MCF 10A (cell line): ENCODE results near the gene ZMYND8. TPM values are rescaled to one million over a fixed set of nuclear protein-coding genes. Genes with fewer than 3 reads are reported as not detected.

Source experiments
- BruUV-seq: library from RNA; stranded (reverse); fragments of 400-500 nt; replicated peaks from 2 replicates; lab custom pipeline; 2021; lab: Mats Ljungman, UMichigan
- CTCF ChIA-PET: fragments of 300-600 bp; sonication (Branson Sonifier 250); formaldehyde crosslinking; extraction: SDS; loops from one replicate; lab custom pipeline; 2021; ENCODE audit warnings: antibody characterized with exemption, inconsistent platforms; lab: Yijun Ruan, JAX
- POLR2A ChIA-PET: fragments of 300-600, 350-650 bp; sonication (Branson Sonifier 250); formaldehyde crosslinking; extraction: SDS; loops from one replicate; lab custom pipeline; 2020; ENCODE audit warnings: antibody characterized with exemption, inconsistent platforms; lab: Yijun Ruan, JAX
- DNase-seq: peaks from one replicate; pipeline ENCODE4 v3.0.0-alpha.2; 2018; ENCODE audit not compliant: unreplicated experiment
- H3K27ac Mint-ChIP-seq: one replicate; pipeline ENCODE4 v1.8.0; 2022; ENCODE audit warnings: mild to moderate bottlenecking, low read depth, mixed read lengths; ENCODE audit not compliant: unreplicated experiment
- H3K27me3 Mint-ChIP-seq: one replicate; pipeline ENCODE4 v1.8.0; 2022; ENCODE audit warnings: mixed read lengths; ENCODE audit not compliant: insufficient read depth, unreplicated experiment
- H3K36me3 Mint-ChIP-seq: one replicate; pipeline ENCODE4 v1.8.0; 2022; ENCODE audit warnings: mild to moderate bottlenecking, moderate library complexity, mixed read lengths; ENCODE audit not compliant: insufficient read depth, unreplicated experiment
- H3K4me1 Mint-ChIP-seq: one replicate; pipeline ENCODE4 v1.8.0; 2022; ENCODE audit warnings: mixed read lengths; ENCODE audit not compliant: insufficient read depth, unreplicated experiment
- H3K4me3 Mint-ChIP-seq: one replicate; pipeline ENCODE4 v1.8.0; 2022; ENCODE audit warnings: mild to moderate bottlenecking, moderate library complexity, mixed read lengths; ENCODE audit not compliant: unreplicated experiment
- H3K9me3 Mint-ChIP-seq: one replicate; pipeline ENCODE4 v1.8.0; 2022; ENCODE audit warnings: mixed read lengths; ENCODE audit not compliant: unreplicated experiment
- intact Hi-C: fragments of 100-400 bp; cut with micrococcal nuclease; formaldehyde crosslinking; loops from 2 replicates; pipeline ENCODE4 v1.14.1; 2022
- total RNA-seq: library from RNA; stranded (reverse); gene quantifications from 2 replicates; pipeline ENCODE4 v1.2.3, GENCODE V29; 2022
- TF ChIP-seq, protein P1 (sequence below): fragments of 200-600 bp; IDR thresholded peaks from one replicate; pipeline ENCODE4 v1.8.0; 2022; ENCODE audit warnings: antibody characterized with exemption, mild to moderate bottlenecking; ENCODE audit not compliant: unreplicated experiment

The ZMYND8 gene
- total RNA-seq, 1 experiment from 2014 or later: 127 TPM

- no peaks in the 10 kb centered on the region for H3K9me3 Mint-ChIP-seq
- no peak for DNase-seq
- H3K4me1 Mint-ChIP-seq: peaks cover 45% of the 10 kb centered on the region
- CTCF ChIA-PET: interaction anchor here (0.6 to 12.2 kb wide), 6 partner anchors 14 to 517 kb away, joined by 3 to 581 read pairs (median 4); no protein-coding TSS in a partner anchor
- POLR2A ChIA-PET: interaction anchor here (1.8 to 10.4 kb wide), 3 partner anchors 40 to 106 kb away, joined by 9 to 288 read pairs (median 135); partner anchors contain the start of gene ZMYND8
- peaks cover 88% of the 10 kb centered on the region for H3K36me3 Mint-ChIP-seq
- no peaks in the 10 kb centered on the region for H3K27me3 Mint-ChIP-seq
- peak overlapping the region; percentile 99 for H3K27ac Mint-ChIP-seq
- TF ChIP-seq, protein P1, sequence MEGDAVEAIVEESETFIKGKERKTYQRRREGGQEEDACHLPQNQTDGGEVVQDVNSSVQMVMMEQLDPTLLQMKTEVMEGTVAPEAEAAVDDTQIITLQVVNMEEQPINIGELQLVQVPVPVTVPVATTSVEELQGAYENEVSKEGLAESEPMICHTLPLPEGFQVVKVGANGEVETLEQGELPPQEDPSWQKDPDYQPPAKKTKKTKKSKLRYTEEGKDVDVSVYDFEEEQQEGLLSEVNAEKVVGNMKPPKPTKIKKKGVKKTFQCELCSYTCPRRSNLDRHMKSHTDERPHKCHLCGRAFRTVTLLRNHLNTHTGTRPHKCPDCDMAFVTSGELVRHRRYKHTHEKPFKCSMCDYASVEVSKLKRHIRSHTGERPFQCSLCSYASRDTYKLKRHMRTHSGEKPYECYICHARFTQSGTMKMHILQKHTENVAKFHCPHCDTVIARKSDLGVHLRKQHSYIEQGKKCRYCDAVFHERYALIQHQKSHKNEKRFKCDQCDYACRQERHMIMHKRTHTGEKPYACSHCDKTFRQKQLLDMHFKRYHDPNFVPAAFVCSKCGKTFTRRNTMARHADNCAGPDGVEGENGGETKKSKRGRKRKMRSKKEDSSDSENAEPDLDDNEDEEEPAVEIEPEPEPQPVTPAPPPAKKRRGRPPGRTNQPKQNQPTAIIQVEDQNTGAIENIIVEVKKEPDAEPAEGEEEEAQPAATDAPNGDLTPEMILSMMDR: no peak
- H3K4me3 Mint-ChIP-seq: no peak overlapping the region
- no TSS peak for BruUV-seq
- intact Hi-C loops: no loop called here
Observed at GRCh38 chr20:47276251-47276650, 80.2 kb downstream of the ZMYND8 start.

- DNase-seq: no peak
- Mint-ChIP-seq H3K9me3 (no peaks in the 10 kb centered on the region), H3K27me3 (no peaks in the 10 kb centered on the region), H3K4me1 (peaks cover 40% of the 10 kb centered on the region), H3K27ac (peak overlapping the region; percentile 99), H3K4me3 (no peak overlapping the region), H3K36me3 (peaks cover 86% of the 10 kb centered on the region)
- BruUV-seq: no TSS peak
- CTCF ChIA-PET: interaction anchor here (0.5 to 12.2 kb wide), 13 partner anchors 8 to 519 kb away, joined by 3 to 581 read pairs (median 4); no protein-coding TSS in a partner anchor
- TF ChIP-seq, protein P1: no peak
- intact Hi-C loops: loop anchor here (2.0 kb wide), 1 partner anchor 43 kb away; no protein-coding TSS in a partner anchor
- POLR2A ChIA-PET: interaction anchor here (0.6 to 10.4 kb wide), 17 partner anchors 8 to 227 kb away, joined by 3 to 288 read pairs (median 8); partner anchors contain the start of genes NCOA3 and ZMYND8
Observed at GRCh38 chr20:47275548-47275947, 81.0 kb downstream of the ZMYND8 start.

DNA sequence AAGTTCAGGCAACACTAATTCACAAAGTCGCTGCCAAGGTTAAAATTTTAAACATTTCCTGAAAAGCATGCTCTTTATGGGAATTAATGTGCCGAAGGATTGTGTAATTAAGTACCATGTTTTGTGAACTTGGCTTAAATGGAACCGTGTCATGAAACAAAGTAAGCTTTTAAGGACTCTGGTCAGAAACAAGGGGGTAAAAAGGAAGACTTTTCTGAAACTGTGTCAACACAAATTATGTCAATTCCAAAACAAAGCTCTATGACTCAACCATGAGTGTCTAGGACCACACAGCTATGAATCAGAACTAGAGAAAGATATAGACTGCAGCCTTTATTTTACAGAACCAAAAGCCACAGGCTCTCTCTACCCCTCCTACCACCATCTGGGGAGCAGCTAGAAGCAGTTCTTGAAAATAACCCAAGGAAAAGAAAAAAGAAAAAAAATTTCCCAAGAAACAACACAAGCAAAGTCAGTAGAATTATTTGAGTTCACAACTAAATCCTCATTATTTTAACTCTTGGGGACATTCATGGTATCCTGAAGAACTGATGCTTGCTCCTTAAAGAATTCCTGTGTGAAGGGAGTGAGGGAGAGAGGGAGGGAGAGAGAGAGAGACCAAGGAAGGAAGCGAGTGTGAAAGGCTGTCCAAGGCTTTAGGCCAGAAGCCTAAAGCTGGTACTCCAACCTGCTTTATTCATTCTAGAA is 81.9 kb downstream of the ZMYND8 start:
- BruUV-seq: TSS peak; percentile 96
- Mint-ChIP-seq H3K9me3 (no peaks in the 10 kb centered on the region), H3K36me3 (peaks cover 86% of the 10 kb centered on the region), H3K27ac (peak overlapping the region; percentile 99), H3K4me3 (peak overlapping the region; percentile 60), H3K27me3 (no peaks in the 10 kb centered on the region), H3K4me1 (peaks cover 44% of the 10 kb centered on the region)
- CTCF ChIA-PET: interaction anchor here (0.5 to 12.2 kb wide), 26 partner anchors 9 to 521 kb away, joined by 3 to 581 read pairs (median 13); partner anchors contain the start of gene ZMYND8
- peak; percentile 92 for DNase-seq
- intact Hi-C loops: loop anchor here (1.0 to 5.0 kb wide), 6 partner anchors 44 to 348 kb away; partner anchors contain the start of genes NCOA3 and ZMYND8
- TF ChIP-seq, protein P1: no peak
- POLR2A ChIA-PET: interaction anchor here (0.6 to 10.4 kb wide), 39 partner anchors 9 to 228 kb away, joined by 3 to 288 read pairs (median 5); partner anchors contain the start of genes NCOA3 and ZMYND8
